GM19099 (cell line): Measurements from ENCODE around the gene ROBO1.

Source experiments
- POLR2A ChIP-seq: IDR thresholded peaks from 3 replicates; pipeline ENCODE4 v1.6.1; 2011; ENCODE audit warnings: low read depth; ENCODE audit not compliant: insufficient read length; ENCODE audit errors: extremely low read depth

Gene ROBO1

GRCh38 chr3:79056498-79056897 lies 711.3 kb downstream of the ROBO1 start:
- no peak for TF ChIP-seq POLR2A

- no peak for TF ChIP-seq POLR2A
Observed at GRCh38 chr3:79052054-79052681, 715.6 kb downstream of the ROBO1 start.

- no peak for TF ChIP-seq POLR2A
Observed at GRCh38 chr3:79047581-79047980, 720.2 kb downstream of the ROBO1 start.

- no peak for TF ChIP-seq POLR2A
Observed at GRCh38 chr3:79041621-79042020, 726.2 kb downstream of the ROBO1 start.

GRCh38 chr3:79040701-79041100 lies 727.1 kb downstream of the ROBO1 start:
- no peak for TF ChIP-seq POLR2A

GRCh38 chr3:79040091-79040490 lies 727.7 kb downstream of the ROBO1 start:
- TF ChIP-seq POLR2A = no peak

- no peak for TF ChIP-seq POLR2A
Observed at GRCh38 chr3:79039192-79039591, 728.6 kb downstream of the ROBO1 start.

GRCh38 chr3:79038636-79039035 lies 729.2 kb downstream of the ROBO1 start:
- TF ChIP-seq POLR2A = no peak

- TF ChIP-seq POLR2A = no peak
Observed at GRCh38 chr3:79038057-79038456, 729.7 kb downstream of the ROBO1 start.

GRCh38 chr3:79032686-79033318 lies 735.0 kb downstream of the ROBO1 start:
- TF ChIP-seq POLR2A = no peak

GRCh38 chr3:79030157-79030556 lies 737.6 kb downstream of the ROBO1 start:
- no peak for TF ChIP-seq POLR2A

- TF ChIP-seq POLR2A = no peak
Observed at GRCh38 chr3:79028916-79029315, 738.9 kb downstream of the ROBO1 start.

- TF ChIP-seq POLR2A = no peak
Observed at GRCh38 chr3:79027593-79027992, 740.2 kb downstream of the ROBO1 start.

- no peak for TF ChIP-seq POLR2A
Observed at GRCh38 chr3:79019924-79020173, 747.9 kb downstream of the ROBO1 start.

- TF ChIP-seq POLR2A = no peak
Observed at GRCh38 chr3:79019137-79019923, 748.5 kb downstream of the ROBO1 start.

- no peak for TF ChIP-seq POLR2A
Observed at GRCh38 chr3:79018671-79019136, 749.1 kb downstream of the ROBO1 start.
